Upper lobe of left lung (tissue), 6 donors: ENCODE measurements around the gene FOXB2. TPM values are rescaled to one million over a fixed set of nuclear protein-coding genes. Genes with fewer than 3 reads are reported as not detected.

ENCODE experiments used
- ATAC-seq, 2 donors: fragments of 200-7000 bp; cut with Tn5 transposase; one replicate each; pipeline ENCODE4 v1.9.1; 2022; ENCODE audit warnings: mild to moderate bottlenecking in 2 of 2, moderate library complexity in 2 of 2; ENCODE audit not compliant: low FRiP score in 2 of 2
- DNase-seq, 2 donors: peaks; one replicate each; pipeline ENCODE4 v3.0.0-alpha.2; 2019 to 2020
- H3K27ac ChIP-seq, 4 donors: fragments of 200-600 bp; sonication (generic); one replicate each; pipeline ENCODE4 v1.5.1; 2016 to 2019
- H3K27me3 ChIP-seq, 4 donors: fragments of 200-600 bp; sonication (generic); one replicate each; pipeline ENCODE4 v1.5.1; 2017 to 2019
- H3K36me3 ChIP-seq, 4 donors: fragments of 200-600 bp; sonication (generic); one replicate each; pipeline ENCODE4 v1.5.1; 2016 to 2019
- H3K4me1 ChIP-seq, 4 donors: fragments of 200-600 bp; sonication (generic); one replicate each; pipeline ENCODE4 v1.5.1; 2018 to 2019
- H3K4me3 ChIP-seq, 4 donors: fragments of 200-600 bp; sonication (generic); one replicate each; pipeline ENCODE4 v1.5.1; 2017 to 2019; ENCODE audit warnings: mild to moderate bottlenecking in 2 of 4, moderate library complexity in 1 of 4
- H3K9me3 ChIP-seq, 4 donors: fragments of 200-600 bp; sonication (generic); one replicate each; pipeline ENCODE4 v1.5.1; 2018 to 2019
- CTCF ChIP-seq, 6 experiments: fragments of 450-650 bp in 4 of 6; fragments of 200-600 bp in 2 of 6; sonication (generic) in 2 of 6; IDR thresholded peaks; one replicate each; pipeline ENCODE4 v1.5.1; 2016 to 2019; ENCODE audit warnings: antibody characterized with exemption in 6 of 6
- EP300 ChIP-seq, 4 donors: sonication (generic); formaldehyde crosslinking; IDR thresholded peaks; one replicate each; pipeline ENCODE4 v1.5.1; 2017; ENCODE audit warnings: antibody characterized with exemption in 4 of 4, control low read depth in 2 of 4
- POLR2A ChIP-seq, 4 donors: fragments of 450-650 bp; IDR thresholded peaks; one replicate each; pipeline ENCODE4 v1.5.1; 2016 to 2017; ENCODE audit warnings: antibody characterized with exemption in 4 of 4, mild to moderate bottlenecking in 2 of 4
- POLR2AphosphoS5 ChIP-seq, 2 donors: sonication (generic); formaldehyde crosslinking; IDR thresholded peaks; one replicate each; pipeline ENCODE4 v1.5.1; 2017; ENCODE audit warnings: antibody characterized with exemption in 2 of 2
- WGBS, 2 donors: methylation state at CpG; one replicate each; pipeline ENCODE4 v1.1.5; 2017 to 2018; 5-methylcytosine and 5-hydroxymethylcytosine counted together
- total RNA-seq, 6 donors: library from RNA; depleted of rRNA in 4 of 6; stranded (reverse); fragments of >200 nt in 4 of 6; gene quantifications; one replicate each; pipeline versions ENCODE4 v1.1.0 to v1.2.1, GENCODE V29; 2016 to 2021
- donor health status: DM: no; HTN: no; CAD: no; lungs with moderate emphysema.
- donor health status: DM: no; HTN: yes; CAD: no; lungs with severe emphysema.

The FOXB2 gene
- total RNA-seq, 6 donors from 2014 or later: not detected

- Histone ChIP-seq H3K4me3 (no peak overlapping the region), H3K27ac (no peak overlapping the region), H3K9me3 (no peaks in the 10 kb centered on the region), H3K36me3 (no peaks in the 10 kb centered on the region), H3K27me3 (no peaks in the 10 kb centered on the region), H3K4me1 (no peaks in the 10 kb centered on the region)
- WGBS, 2 donors: 77 to 81% methylated on average over 5 of the region's 5 CpGs
- TF ChIP-seq POLR2AphosphoS5 (IDR thresholded peaks at IDR 0.05) (no peak), CTCF (IDR thresholded peaks at IDR 0.05) (no peak)
- DNase-seq (no peak), ATAC-seq (no peak)
Observed at GRCh38 chr9:76985581-76985980, 33.9 kb upstream of the FOXB2 start.

GRCh38 chr9:76987594-76988200, 31.8 kb upstream of the FOXB2 start:
- no peaks in the 10 kb centered on the region for H3K36me3 ChIP-seq
- H3K4me1 ChIP-seq: no peaks in the 10 kb centered on the region
- DNase-seq (no peak), ATAC-seq (no peak)
- peak in 3 of 6 experiments; percentile 10 to 37 (median 14) for TF ChIP-seq CTCF (IDR thresholded peaks at IDR 0.05)
- no peak for TF ChIP-seq POLR2AphosphoS5 (IDR thresholded peaks at IDR 0.05)
- no peaks in the 10 kb centered on the region for H3K27me3 ChIP-seq
- no peaks in the 10 kb centered on the region for H3K9me3 ChIP-seq
- 56 to 63% methylated on average over 3 of the region's 3 CpGs for WGBS, 2 donors
- no peak overlapping the region for H3K27ac ChIP-seq
- no peak overlapping the region for H3K4me3 ChIP-seq

- no peaks in the 10 kb centered on the region for H3K36me3 ChIP-seq
Observed at GRCh38 chr9:76988941-76989340, 30.5 kb upstream of the FOXB2 start.

GRCh38 chr9:76989501-76989900, 30.0 kb upstream of the FOXB2 start:
- Histone ChIP-seq H3K27me3 (no peaks in the 10 kb centered on the region), H3K36me3 (no peaks in the 10 kb centered on the region), H3K27ac (no peak overlapping the region), H3K4me1 (no peaks in the 10 kb centered on the region), H3K9me3 (no peaks in the 10 kb centered on the region), H3K4me3 (no peak overlapping the region)
- TF ChIP-seq EP300 (IDR thresholded peaks at IDR 0.05) (no peak), POLR2A (IDR thresholded peaks at IDR 0.05) (no peak), POLR2AphosphoS5 (IDR thresholded peaks at IDR 0.05) (no peak), CTCF (IDR thresholded peaks at IDR 0.05) (no peak)
- WGBS, 2 donors: 62 to 68% methylated on average over 3 of the region's 3 CpGs
- ATAC-seq (no peak), DNase-seq (no peak)

More at GRCh38 chr9:76988941-76989340, 30.5 kb upstream of the FOXB2 start:
- H3K4me1 ChIP-seq: no peaks in the 10 kb centered on the region
- ATAC-seq: no peak
- H3K4me3 ChIP-seq: no peak overlapping the region
- DNase-seq: no peak
- H3K27ac ChIP-seq: no peak overlapping the region
- no peaks in the 10 kb centered on the region for H3K27me3 ChIP-seq
- H3K9me3 ChIP-seq: no peaks in the 10 kb centered on the region
- no peak for TF ChIP-seq POLR2A (IDR thresholded peaks at IDR 0.05)
- TF ChIP-seq CTCF (IDR thresholded peaks at IDR 0.05): no peak
- no peak for TF ChIP-seq POLR2AphosphoS5 (IDR thresholded peaks at IDR 0.05)
- no peak for TF ChIP-seq EP300 (IDR thresholded peaks at IDR 0.05)
- 47 to 55% methylated on average over 2 of the region's 2 CpGs for WGBS, 2 donors

GRCh38 chr9:76996700-76997099, 22.8 kb upstream of the FOXB2 start:
- ATAC-seq (peak in 1 of 2 donors; percentile 78), DNase-seq (no peak)
- no peak overlapping the region for H3K27ac ChIP-seq
- TF ChIP-seq CTCF (IDR thresholded peaks at IDR 0.05) (peak in 1 of 6 experiments; percentile 14), EP300 (IDR thresholded peaks at IDR 0.05) (no peak), POLR2AphosphoS5 (IDR thresholded peaks at IDR 0.05) (no peak)
- WGBS, 2 donors: 19 to 21% methylated on average over 6 of the region's 6 CpGs
- H3K9me3 ChIP-seq: no peaks in the 10 kb centered on the region
- H3K4me3 ChIP-seq: no peak overlapping the region
- no peaks in the 10 kb centered on the region for H3K4me1 ChIP-seq
- H3K36me3 ChIP-seq: no peaks in the 10 kb centered on the region
- no peaks in the 10 kb centered on the region for H3K27me3 ChIP-seq
